GM12878 (cell line): ENCODE measurements around the gene FTO. TPM values are rescaled to one million over a fixed set of nuclear protein-coding genes. Genes with fewer than 3 reads are reported as not detected.

ENCODE experiments used
- ATAC-seq: fragments of 200-7000 bp; cut with Tn5 transposase; 3 replicates; pipeline ENCODE4 v1.9.1; 2020; ENCODE audit warnings: mild to moderate bottlenecking, moderate library complexity
- BruUV-seq: library from RNA; stranded (reverse); fragments of 400-500 nt; replicated peaks from 2 replicates; lab custom pipeline; 2021; lab: Mats Ljungman, UMichigan
- CTCF ChIA-PET: fragments of 300-600 bp; sonication (Branson Sonifier 250); formaldehyde crosslinking; extraction: SDS; loops from one replicate; lab custom pipeline; 2021; ENCODE audit warnings: inconsistent platforms; lab: Yijun Ruan, JAX
- POLR2A ChIA-PET: fragments of 350-600 bp; formaldehyde crosslinking; extraction: SDS; loops from one replicate; lab custom pipeline; 2021; ENCODE audit warnings: inconsistent platforms; lab: Charles Lee
- RAD21 ChIA-PET: fragments of 300-600 bp; sonication (Branson Sonifier 250); formaldehyde crosslinking; loops from one replicate; lab custom pipeline; 2023; ENCODE audit warnings: antibody characterized with exemption; ENCODE audit not compliant: unreplicated experiment; lab: Charles Lee
- SMC1A ChIA-PET: fragments of 300-600 bp; sonication (Branson Sonifier 250); formaldehyde crosslinking; loops from one replicate; lab custom pipeline; 2023; ENCODE audit not compliant: unreplicated experiment, uncharacterized antibody; lab: Charles Lee
- DNase-seq: peaks from one replicate; pipeline ENCODE4 v3.0.0-alpha.2; 2011; ENCODE audit warnings: low read depth, low spot score
- FAIRE-seq: peaks from 3 replicates; lab custom pipeline; 2011; peaks lifted over from hg19 to GRCh38; lab: Jason Lieb, UNC
- H2AFZ ChIP-seq: 2 replicates; pipeline ENCODE4 v1.6.0; 2011; ENCODE audit warnings: low read depth, low read length, control low read depth; ENCODE audit not compliant: control insufficient read depth
- H3K27ac ChIP-seq: 2 replicates; pipeline ENCODE4 v1.5.1; 2011; ENCODE audit warnings: control low read depth; ENCODE audit not compliant: control insufficient read depth, insufficient read depth
- H3K27me3 ChIP-seq, 2 experiments: replicated peaks in 1 of 2; 2 replicates each; pipeline versions ENCODE4 v1.6.0 to v1.6.1; 2011; ENCODE audit warnings: low read length in 1 of 2; ENCODE audit not compliant: control insufficient read depth in 2 of 2, insufficient read depth in 2 of 2
- H3K36me3 ChIP-seq, 2 experiments: 2 replicates each; pipeline ENCODE4 v1.5.1; 2011; ENCODE audit warnings: low read length in 1 of 2; ENCODE audit not compliant: control insufficient read depth in 2 of 2, insufficient read depth in 2 of 2
- H3K4me1 ChIP-seq: 2 replicates; pipeline ENCODE4 v1.6.1; 2011; ENCODE audit warnings: mild to moderate bottlenecking, low read length, moderate library complexity, mixed read lengths; ENCODE audit not compliant: control insufficient read depth, insufficient read depth
- H3K4me2 ChIP-seq: 2 replicates; pipeline ENCODE4 v1.6.0; 2011; ENCODE audit warnings: control low read depth; ENCODE audit not compliant: control insufficient read depth, insufficient read depth
- H3K4me3 ChIP-seq: fragments of 200-600 bp; sonication (generic); 2 replicates; pipeline ENCODE4 v1.5.1; 2016
- H3K79me2 ChIP-seq: 2 replicates; pipeline ENCODE4 v1.6.0; 2011; ENCODE audit warnings: low read length; ENCODE audit not compliant: control insufficient read depth, insufficient read depth
- H3K9ac ChIP-seq: 2 replicates; pipeline ENCODE4 v1.8.0; 2011; ENCODE audit warnings: low read length, control low read depth, mixed read lengths; ENCODE audit not compliant: control insufficient read depth, insufficient read depth
- H3K9me3 ChIP-seq: replicated peaks from 3 replicates; pipeline ENCODE4 v1.5.1; 2011; ENCODE audit warnings: mild to moderate bottlenecking, low read length; ENCODE audit not compliant: control insufficient read depth, insufficient read depth
- H4K20me1 ChIP-seq: 2 replicates; pipeline ENCODE4 v1.6.0; 2011; ENCODE audit not compliant: control insufficient read depth, insufficient read depth
- ASH2L ChIP-seq: fragments of 300-600, 200-600 bp; sonication (generic); IDR thresholded peaks from 2 replicates; pipeline ENCODE4 v1.6.1; 2017; ENCODE audit warnings: low read depth, mild to moderate bottlenecking, borderline replicate concordance
- CBX5 ChIP-seq: sonication (generic); IDR thresholded peaks from 2 replicates; pipeline ENCODE4 v1.6.1; 2016; ENCODE audit warnings: low read depth, moderate library complexity, mild to moderate bottlenecking, inconsistent platforms
- E2F4 ChIP-seq: IDR thresholded peaks from 2 replicates; pipeline ENCODE4 v1.6.1; 2012; ENCODE audit warnings: low read depth, low read length, improper control_type of control experiment
- HDGF ChIP-seq: fragments of 450-650 bp; IDR thresholded peaks from 2 replicates; pipeline ENCODE4 v1.6.1; 2016; ENCODE audit warnings: antibody characterized with exemption
- JUNB ChIP-seq: IDR thresholded peaks from 2 replicates; pipeline ENCODE4 v1.6.1; 2016; ENCODE audit warnings: antibody characterized with exemption, mild to moderate bottlenecking
- MYB ChIP-seq: fragments of 150-350 bp; IDR thresholded peaks from 2 replicates; pipeline ENCODE4 v1.6.1; 2014; ENCODE audit warnings: mild to moderate bottlenecking, low read depth, low read length, borderline replicate concordance
- NBN ChIP-seq: fragments of 450-650 bp; IDR thresholded peaks from 2 replicates; pipeline ENCODE4 v1.6.1; 2016
- NFIC ChIP-seq: IDR thresholded peaks from 2 replicates; pipeline ENCODE4 v1.6.1; 2012; ENCODE audit warnings: low read depth, mild to moderate bottlenecking, inconsistent platforms, low read length, moderate library complexity
- TBL1XR1 ChIP-seq: IDR thresholded peaks from 2 replicates; pipeline ENCODE4 v1.6.1; 2012; ENCODE audit warnings: low read depth, low read length, improper control_type of control experiment
- TCF7 ChIP-seq: IDR thresholded peaks from 2 replicates; pipeline ENCODE4 v1.6.1; 2014; ENCODE audit warnings: antibody characterized with exemption, borderline replicate concordance
- ZBTB33 ChIP-seq: fragments of 450-650 bp; IDR thresholded peaks from 2 replicates; pipeline ENCODE4 v1.6.1; 2017; ENCODE audit warnings: mild to moderate bottlenecking
- ZBTB40 ChIP-seq: fragments of 450-650 bp; IDR thresholded peaks from 2 replicates; pipeline ENCODE4 v1.6.1; 2016; ENCODE audit warnings: mild to moderate bottlenecking, moderate library complexity, borderline replicate concordance
- ZNF687 ChIP-seq: fragments of 450-650 bp; IDR thresholded peaks from 2 replicates; pipeline ENCODE4 v1.6.1; 2017; ENCODE audit warnings: mild to moderate bottlenecking, moderate library complexity
- WGBS: methylation state at CpG from one replicate; pipeline ENCODE4 v1.1.6; 2016; ENCODE audit warnings: low lambda C conversion rate; ENCODE audit not compliant: insufficient replicate concordance, insufficient coverage; ENCODE audit errors: missing lambda C conversion rate; 5-methylcytosine and 5-hydroxymethylcytosine counted together
- in situ Hi-C: fragments of 300-500 bp; cut with MboI; formaldehyde crosslinking; loops from 9 replicates; pipeline ENCODE4 v1.14.3; 2018; ENCODE audit warnings: mixed read lengths
- intact Hi-C: fragments of 100-400 bp; cut with micrococcal nuclease; formaldehyde crosslinking; loops from one replicate; pipeline ENCODE4 v1.14.2; 2022; ENCODE audit not compliant: unreplicated experiment
- polyA plus RNA-seq, 11 experiments: library from polyadenylated mRNA; depleted of rRNA in 4 of 11; unstranded in 6 of 11; stranded (reverse) in 5 of 11; fragments of >200 nt; fragmentation: Nextera tagmentation in 4 of 11; fragmentation: Illumina TruSeq in 1 of 11; extraction: Ambion mirVana in 4 of 11; extraction: Trizol in 1 of 11; gene quantifications; 1 replicate in 1 of 11; 2 replicates in 10 of 11; pipeline versions ENCODE4 v1.2.1 to v1.2.3, GENCODE V29; 2011 to 2016; ENCODE audit warnings: inconsistent platforms in 2 of 11, missing spikeins in 2 of 11, low read depth in 1 of 11
- total RNA-seq, 4 experiments: library from RNA; depleted of rRNA in 3 of 4; stranded (reverse); fragments of >200 nt in 3 of 4; fragmentation: Illumina TruSeq in 1 of 4; extraction: Trizol in 1 of 4; gene quantifications; 2 replicates each; pipeline versions ENCODE4 v1.2.1 to v1.2.3, GENCODE V29; 2013 to 2021

The FTO gene
- total and polyA plus RNA-seq, 10 of the 15 experiments (the other 5 are each of a cell fraction or from before 2014, with no cell fraction given): 20.1 to 55.0 (median 47.0) TPM

- SMC1A ChIA-PET: interaction anchor here (0.5 to 1.6 kb wide), 3 partner anchors 10 to 161 kb away, joined by 3 to 6 read pairs (median 3); no protein-coding TSS in a partner anchor
- DNase-seq: no peak
- Histone ChIP-seq H4K20me1 (no peaks in the 10 kb centered on the region), H2AFZ (no peak overlapping the region), H3K4me1 (peaks cover 4% of the 10 kb centered on the region), H3K79me2 (no peaks in the 10 kb centered on the region; the same call in none of the 2 replicates), H3K9me3 (peaks cover 2% of the 10 kb centered on the region; the same call in 2 of the 3 replicates), H3K4me2 (no peak overlapping the region), H3K9ac (no peak overlapping the region), H3K27ac (no peak overlapping the region), H3K36me3 (no peaks in the 10 kb centered on the region), H3K27me3 (no peaks in the 10 kb centered on the region), H3K4me3 (no peak overlapping the region)
- FAIRE-seq: no peak
- peak; percentile 56 for ATAC-seq
- CTCF ChIA-PET: interaction anchor here (1.0 kb wide), 1 partner anchor 28 kb away, joined by 3 read pairs; no protein-coding TSS in a partner anchor
- 35% methylated on average over 4 of the region's 4 CpGs for WGBS
- in situ Hi-C loops: no loop called here
- intact Hi-C loops: no loop called here
- no TSS peak for BruUV-seq
- POLR2A ChIA-PET: interaction anchor here (1.2 kb wide), 1 partner anchor 20 kb away, joined by 9 read pairs; no protein-coding TSS in a partner anchor
- RAD21 ChIA-PET: interaction anchor here (0.8 kb wide), 1 partner anchor 81 kb away, joined by 3 read pairs; no protein-coding TSS in a partner anchor
- peak; percentile 24; the same call in 1 of the 2 replicates for TF ChIP-seq NFIC
- no peak for TF ChIP-seq ZBTB40
- TF ChIP-seq TCF7: no peak
- no peak for TF ChIP-seq TBL1XR1
- no peak for TF ChIP-seq ZNF687
- no peak for TF ChIP-seq ASH2L
- TF ChIP-seq HDGF: no peak
- no peak for TF ChIP-seq E2F4
- 0 out of 2 replicates have a peak, but pooled peaks have one; percentile 56 for TF ChIP-seq JUNB
- no peak for TF ChIP-seq MYB
- no peak for TF ChIP-seq NBN
- no peak for TF ChIP-seq CBX5
- TF ChIP-seq ZBTB33: no peak
These were observed 41.9 kb downstream of the FTO start for GRCh38 chr16:53745753-53746266.
